Smooth muscle cell (in vitro differentiated cells): ENCODE data around the gene GOLPH3. TPM values are rescaled to one million over a fixed set of nuclear protein-coding genes. Genes with fewer than 3 reads are reported as not detected.
"Not testable (repeated sequence)": the region's sequence is repeated elsewhere in the genome, so short reads cannot be mapped to it uniquely, and the experiment has no call there.

Source experiments
- DNase-seq: peaks from one replicate; lab custom pipeline; 2025; ENCODE audit not compliant: unreplicated experiment; lab: John Stamatoyannopoulos, UW
- H2AFZ ChIP-seq: fragments of 200-600 bp; sonication (generic); 2 replicates; pipeline ENCODE4 v1.6.0; 2016; ENCODE audit warnings: antibody characterized with exemption, low read depth, mild to moderate bottlenecking
- H3F3A ChIP-seq: fragments of 200-600 bp; sonication (generic); 2 replicates; pipeline ENCODE4 v1.6.0; 2017; ENCODE audit warnings: antibody characterized with exemption, low read depth
- H3K27ac ChIP-seq: fragments of 200-600 bp; sonication (generic); 2 replicates; pipeline ENCODE4 v1.5.1; 2016; ENCODE audit warnings: low read depth, mild to moderate bottlenecking
- H3K27me3 ChIP-seq: fragments of 200-600 bp; sonication (generic); 2 replicates; pipeline ENCODE4 v1.6.1; 2016; ENCODE audit warnings: low read depth, mild to moderate bottlenecking
- H3K36me3 ChIP-seq: fragments of 200-600 bp; sonication (generic); 2 replicates; pipeline ENCODE4 v1.5.1; 2016; ENCODE audit warnings: low read depth
- H3K4me1 ChIP-seq: fragments of 200-600 bp; sonication (generic); 2 replicates; pipeline ENCODE4 v1.5.1; 2016; ENCODE audit warnings: low read depth
- H3K4me2 ChIP-seq: fragments of 200-600 bp; sonication (generic); 2 replicates; pipeline ENCODE4 v1.6.0; 2016; ENCODE audit warnings: mild to moderate bottlenecking
- H3K4me3 ChIP-seq: fragments of 200-600 bp; sonication (generic); 2 replicates; pipeline ENCODE4 v1.5.1; 2016; ENCODE audit warnings: mild to moderate bottlenecking
- H3K79me2 ChIP-seq: fragments of 200-600 bp; sonication (generic); 2 replicates; pipeline ENCODE4 v1.6.0; 2016; ENCODE audit warnings: low read depth, mild to moderate bottlenecking
- H3K9ac ChIP-seq: fragments of 200-600 bp; sonication (generic); 2 replicates; pipeline ENCODE4 v1.6.0; 2016; ENCODE audit warnings: low read depth
- H3K9me3 ChIP-seq: fragments of 200-600 bp; sonication (generic); replicated peaks from 2 replicates; pipeline ENCODE4 v1.5.1; 2016; ENCODE audit warnings: low read depth
- H4K20me1 ChIP-seq: fragments of 200-600 bp; sonication (generic); 2 replicates; pipeline ENCODE4 v1.6.0; 2016; ENCODE audit warnings: low read depth
- WGBS: methylation state at CpG from one replicate; pipeline ENCODE4 v1.1.7; 2016; ENCODE audit warnings: low lambda C conversion rate; 5-methylcytosine and 5-hydroxymethylcytosine counted together
- polyA plus RNA-seq: library from polyadenylated mRNA; unstranded; fragments of >200 nt; fragmentation: Nextera tagmentation; extraction: Ambion mirVana; gene quantifications from 2 replicates; pipeline ENCODE4 v1.2.1, GENCODE V29; 2016
- total RNA-seq: library from RNA; depleted of rRNA; stranded (reverse); fragments of >200 nt; gene quantifications from 2 replicates; pipeline ENCODE4 v1.2.3, GENCODE V29; 2014
- TF ChIP-seq, protein P1 (sequence below): fragments of 200-600 bp; sonication (generic); IDR thresholded peaks from 2 replicates; pipeline ENCODE4 v1.5.1; 2017; ENCODE audit warnings: borderline replicate concordance, mild to moderate bottlenecking, antibody characterized with exemption; ENCODE audit not compliant: insufficient read depth, poor library complexity, severe bottlenecking

GOLPH3 gene
- total and polyA plus RNA-seq, 2 experiments from 2014 or later: 95.3 to 108 TPM

DNA sequence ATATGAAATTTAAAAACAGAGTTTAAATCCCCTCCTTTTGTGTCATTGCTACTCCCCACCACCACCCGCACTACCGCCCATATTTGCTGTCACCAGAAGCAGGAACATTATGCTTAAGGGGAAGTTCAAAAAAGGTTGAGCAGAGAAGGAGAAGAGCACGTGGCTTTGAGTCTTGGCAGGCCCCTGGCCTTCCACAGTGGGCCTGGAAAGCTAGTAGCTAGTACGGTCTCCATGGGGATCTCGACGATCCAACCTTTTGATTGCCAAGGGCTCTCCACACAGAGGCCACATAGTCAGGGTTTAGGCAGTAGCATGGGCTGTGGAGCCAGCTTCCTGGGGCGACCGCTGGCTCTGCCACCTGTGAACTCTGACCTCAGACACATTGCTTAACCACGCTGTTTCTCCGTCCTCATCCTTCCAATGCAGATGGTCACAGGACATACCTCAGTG lies 90.1 kb downstream of the GOLPH3 start:
- no peak overlapping the region for H2AFZ ChIP-seq
- no peaks in the 10 kb centered on the region for H4K20me1 ChIP-seq
- no peak for DNase-seq
- no peak overlapping the region for H3K4me2 ChIP-seq
- no peak overlapping the region for H3K9ac ChIP-seq
- no peaks in the 10 kb centered on the region for H3K4me1 ChIP-seq
- no peaks in the 10 kb centered on the region for H3K9me3 ChIP-seq
- H3F3A ChIP-seq: no peaks in the 10 kb centered on the region
- H3K27me3 ChIP-seq: no peaks in the 10 kb centered on the region
- no peaks in the 10 kb centered on the region for H3K36me3 ChIP-seq
- TF ChIP-seq, protein P1, sequence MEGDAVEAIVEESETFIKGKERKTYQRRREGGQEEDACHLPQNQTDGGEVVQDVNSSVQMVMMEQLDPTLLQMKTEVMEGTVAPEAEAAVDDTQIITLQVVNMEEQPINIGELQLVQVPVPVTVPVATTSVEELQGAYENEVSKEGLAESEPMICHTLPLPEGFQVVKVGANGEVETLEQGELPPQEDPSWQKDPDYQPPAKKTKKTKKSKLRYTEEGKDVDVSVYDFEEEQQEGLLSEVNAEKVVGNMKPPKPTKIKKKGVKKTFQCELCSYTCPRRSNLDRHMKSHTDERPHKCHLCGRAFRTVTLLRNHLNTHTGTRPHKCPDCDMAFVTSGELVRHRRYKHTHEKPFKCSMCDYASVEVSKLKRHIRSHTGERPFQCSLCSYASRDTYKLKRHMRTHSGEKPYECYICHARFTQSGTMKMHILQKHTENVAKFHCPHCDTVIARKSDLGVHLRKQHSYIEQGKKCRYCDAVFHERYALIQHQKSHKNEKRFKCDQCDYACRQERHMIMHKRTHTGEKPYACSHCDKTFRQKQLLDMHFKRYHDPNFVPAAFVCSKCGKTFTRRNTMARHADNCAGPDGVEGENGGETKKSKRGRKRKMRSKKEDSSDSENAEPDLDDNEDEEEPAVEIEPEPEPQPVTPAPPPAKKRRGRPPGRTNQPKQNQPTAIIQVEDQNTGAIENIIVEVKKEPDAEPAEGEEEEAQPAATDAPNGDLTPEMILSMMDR: no peak
- WGBS: 94% methylated on average over 10 of the region's 10 CpGs
- no peak overlapping the region for H3K4me3 ChIP-seq
- no peak overlapping the region for H3K27ac ChIP-seq
- H3K79me2 ChIP-seq: no peaks in the 10 kb centered on the region

DNA sequence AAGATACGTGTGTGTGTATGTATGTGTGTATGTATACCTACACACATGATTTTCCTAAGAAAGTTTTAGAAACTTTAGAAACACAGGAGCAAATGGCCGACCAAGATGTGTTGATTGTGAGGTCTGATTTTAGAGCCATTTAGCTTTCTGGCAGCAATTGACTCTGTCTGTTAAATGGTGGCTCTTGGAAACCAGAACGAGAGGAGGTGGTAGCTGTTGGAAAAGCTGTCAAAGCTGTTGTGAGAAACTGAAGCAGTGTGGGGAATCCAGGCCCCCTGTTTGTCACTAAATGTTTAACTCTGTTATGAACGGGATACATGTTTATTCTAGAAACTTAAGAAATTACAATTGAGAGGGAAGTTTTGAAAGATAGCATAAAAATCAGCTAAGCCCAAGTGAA lies 91.4 kb downstream of the GOLPH3 start:
- TF ChIP-seq, protein P1: no peak
- Histone ChIP-seq H3K36me3 (no peaks in the 10 kb centered on the region), H3K27ac (no peak overlapping the region), H3K4me1 (no peaks in the 10 kb centered on the region), H4K20me1 (no peaks in the 10 kb centered on the region), H3K27me3 (no peaks in the 10 kb centered on the region), H3K4me3 (no peak overlapping the region), H3K4me2 (no peak overlapping the region), H3K79me2 (no peaks in the 10 kb centered on the region), H3F3A (no peaks in the 10 kb centered on the region), H3K9me3 (no peaks in the 10 kb centered on the region), H2AFZ (no peak overlapping the region), H3K9ac (no peak overlapping the region)
- WGBS: 89% methylated on average over 4 of the region's 4 CpGs
- DNase-seq: no peak

DNA sequence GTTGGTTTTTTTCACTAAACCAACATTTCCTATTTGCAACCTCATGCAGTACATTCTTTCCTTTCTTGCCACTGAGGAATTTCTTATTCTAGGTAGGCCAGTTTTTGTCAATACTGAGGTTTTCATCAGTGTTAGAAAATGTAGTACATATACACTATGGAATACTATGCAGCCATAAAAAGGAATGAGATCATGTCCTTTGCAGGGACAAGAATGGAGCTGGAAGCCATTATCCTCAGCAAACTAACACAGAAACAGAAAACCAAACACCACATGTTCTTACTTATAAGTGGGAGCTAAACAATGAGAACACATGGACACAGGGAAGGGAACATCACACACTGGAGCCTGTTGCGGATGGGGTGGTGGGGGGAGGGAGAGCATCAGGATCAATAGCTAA lies 93.6 kb downstream of the GOLPH3 start:
- not testable (repeated sequence) for H3K27me3 ChIP-seq, H3K36me3 ChIP-seq, H3F3A ChIP-seq, H3K9ac ChIP-seq, H3K4me3 ChIP-seq, H3K79me2 ChIP-seq, H3K9me3 ChIP-seq, H3K27ac ChIP-seq, H3K4me1 ChIP-seq, H2AFZ ChIP-seq, H4K20me1 ChIP-seq, DNase-seq, H3K4me2 ChIP-seq
- 95% methylated on average over 1 of the region's 1 CpG for WGBS

DNA sequence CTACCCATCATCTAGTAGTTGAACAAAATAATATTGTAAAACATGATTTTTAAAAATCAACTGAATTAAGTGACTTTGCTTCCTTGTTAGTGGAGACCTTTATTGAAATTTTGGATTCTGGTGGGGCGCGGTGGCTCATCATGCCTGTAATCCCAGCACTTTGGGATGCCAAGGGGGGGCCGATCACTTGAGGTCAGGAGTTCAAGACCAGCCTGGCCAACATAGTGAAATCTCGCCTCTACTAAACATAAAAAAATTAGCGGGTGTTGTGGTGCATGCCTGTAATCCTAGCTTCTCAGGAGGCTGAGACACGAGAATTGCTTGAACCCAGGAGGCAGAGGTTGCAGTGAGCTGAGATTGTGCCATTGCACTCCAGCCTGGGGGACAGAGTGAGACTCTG lies 95.3 kb downstream of the GOLPH3 start:
- not testable (repeated sequence) for H3K27me3 ChIP-seq, H3K9me3 ChIP-seq, DNase-seq, H3K4me1 ChIP-seq, H2AFZ ChIP-seq, H3K9ac ChIP-seq, H3F3A ChIP-seq, H3K36me3 ChIP-seq, H3K27ac ChIP-seq, H4K20me1 ChIP-seq, H3K4me2 ChIP-seq, H3K79me2 ChIP-seq, H3K4me3 ChIP-seq
- WGBS: 94% methylated on average over 6 of the region's 6 CpGs
